ENCODE results near the gene NOL9.
"Not testable (repeated sequence)": the region's sequence is repeated elsewhere in the genome, so short reads cannot be mapped to it uniquely, and the experiment has no call there.

The NOL9 gene

GRCh38 chr1:6570987-6571386 lies 16.7 kb upstream of the NOL9 start:
- no peak for DNase-seq

GRCh38 chr1:6570100-6570499 lies 15.8 kb upstream of the NOL9 start:
- DNase-seq, result no peak

GRCh38 chr1:6569033-6569432 lies 14.7 kb upstream of the NOL9 start:
- DNase-seq, result no peak

GRCh38 chr1:6560267-6560666 lies 6.0 kb upstream of the NOL9 start:
- no peak for DNase-seq

DNA sequence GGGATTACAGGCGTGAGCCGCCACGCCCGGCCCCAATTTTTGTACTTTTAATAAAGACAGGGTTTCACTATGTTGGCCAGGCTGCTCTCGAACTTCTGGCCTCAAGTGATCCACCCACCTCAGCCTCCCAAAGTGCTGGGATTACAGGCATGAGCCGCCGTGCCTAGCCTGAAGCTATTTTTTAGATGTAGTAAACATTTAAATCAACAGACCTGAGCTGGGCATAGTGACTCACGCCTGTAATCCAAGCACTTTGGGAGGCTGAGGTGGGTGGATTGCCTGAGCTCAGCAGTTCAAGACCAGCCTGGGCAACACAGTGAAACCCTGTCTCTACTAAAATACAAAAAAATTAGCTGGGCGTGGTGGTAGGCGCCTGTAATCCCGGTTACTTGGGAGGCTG lies 4.8 kb upstream of the NOL9 start:
- not testable (repeated sequence) for DNase-seq

DNA sequence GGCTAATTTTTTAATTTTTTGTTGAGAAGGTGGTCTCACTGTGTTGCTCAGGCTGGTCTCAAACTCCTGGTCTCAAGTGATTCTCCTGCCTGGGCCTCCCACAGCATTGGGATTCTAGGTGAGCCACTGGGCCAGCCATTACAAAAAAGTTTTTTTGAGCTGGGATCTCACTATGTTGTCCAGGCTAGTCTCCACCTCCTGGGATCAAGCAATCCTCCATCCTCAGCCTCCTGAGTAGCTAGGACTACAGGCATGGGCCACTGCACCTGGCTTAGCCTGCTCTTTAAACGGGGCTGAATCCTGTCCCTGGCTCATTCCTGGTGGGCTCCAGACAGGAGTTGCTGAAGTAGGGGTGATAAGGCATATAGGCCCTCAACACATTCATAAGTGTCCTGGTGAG lies 3.3 kb upstream of the NOL9 start:
- no peak for DNase-seq

- no peak for DNase-seq
These were observed 830 bp upstream of the NOL9 start, which contains the start of gene TAS1R1 for GRCh38 chr1:6554907-6555778. Gene TAS1R1 (plus strand): TSS chr1:6555307. CDS start chr1:6555374, 67 bp downstream.

- no peak for DNase-seq
These were observed 7.0 kb downstream of the NOL9 start for GRCh38 chr1:6547301-6547700.

DNA sequence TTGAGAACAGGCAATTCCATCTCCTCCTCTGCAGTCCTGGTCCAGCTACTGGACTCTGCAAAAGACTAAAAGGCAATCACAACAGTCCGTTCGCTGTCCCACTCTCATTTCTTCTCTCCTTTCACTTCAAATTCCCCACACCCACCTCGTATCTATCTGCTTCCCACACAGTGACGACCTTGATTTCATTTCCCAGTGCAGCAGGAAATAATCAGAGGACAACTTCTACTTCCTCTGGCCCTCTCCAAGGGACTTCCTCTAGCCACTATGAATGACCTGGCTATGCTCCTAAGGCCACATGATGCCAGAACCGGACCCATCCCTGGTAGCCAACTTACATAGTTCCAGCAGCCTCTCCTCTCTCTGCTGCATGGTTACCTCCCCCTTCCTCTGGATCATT lies 8.0 kb downstream of the NOL9 start:
- DNase-seq, result no peak

GRCh38 chr1:6545276-6546112 lies 8.8 kb downstream of the NOL9 start:
- no peak for DNase-seq

DNA sequence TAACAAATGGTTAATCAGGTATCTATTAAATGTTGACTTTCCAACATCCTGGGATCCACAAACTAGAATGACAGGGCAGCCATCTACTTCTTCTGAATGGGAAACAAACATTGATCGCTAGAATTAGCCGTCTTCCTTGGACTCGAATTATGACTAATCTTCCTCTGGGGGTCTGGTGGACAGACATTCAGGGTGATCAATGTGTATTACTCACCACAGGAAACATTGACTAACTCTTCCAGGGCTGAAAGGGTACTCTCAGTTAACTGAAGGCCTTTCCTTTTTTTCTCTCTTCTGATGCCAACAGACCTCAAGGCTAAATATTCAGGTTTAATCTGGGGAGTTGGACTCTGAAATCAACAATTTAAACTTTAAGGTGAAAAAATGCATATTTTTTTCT lies 9.5 kb downstream of the NOL9 start:
- DNase-seq, result no peak

DNA sequence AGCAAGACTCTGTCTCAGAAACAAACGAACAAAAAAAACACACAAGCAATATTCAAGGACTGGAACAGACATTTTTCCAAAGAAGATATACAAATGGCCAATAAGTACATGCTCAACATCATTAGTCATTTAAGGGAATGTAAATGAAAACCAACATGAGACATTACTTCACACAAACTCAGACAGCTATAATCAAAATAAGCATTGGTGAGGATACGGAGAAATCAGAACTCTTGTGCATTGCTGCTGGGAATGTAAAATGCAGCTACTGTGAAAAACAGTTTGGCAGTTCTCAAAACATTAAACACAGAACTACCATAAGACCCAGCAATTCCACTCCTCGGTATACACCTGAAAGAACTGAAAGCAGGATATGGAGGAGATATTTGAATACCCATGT lies 15.4 kb downstream of the NOL9 start:
- no peak for DNase-seq

GRCh38 chr1:6536291-6536690 lies 18.0 kb downstream of the NOL9 start:
- no peak for DNase-seq

DNA sequence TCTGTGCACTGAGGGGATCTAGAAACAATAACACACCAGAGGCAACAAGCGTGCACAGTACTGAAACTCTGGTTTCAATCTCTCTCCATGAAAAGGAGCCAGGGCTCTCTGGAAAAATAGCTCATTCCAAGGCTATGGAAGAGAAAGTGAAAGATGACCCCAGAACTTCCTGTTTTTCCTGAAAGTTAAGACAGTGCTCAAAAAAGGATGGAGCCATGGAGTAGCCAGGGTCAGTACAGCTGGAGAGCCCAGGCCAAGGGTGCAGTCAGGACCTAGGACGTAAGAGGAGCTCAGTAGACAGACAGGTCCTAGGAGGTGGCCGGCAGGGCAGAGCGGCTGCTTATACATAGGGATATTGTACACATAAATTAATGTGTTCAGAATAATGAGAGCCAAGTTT lies 19.1 kb downstream of the NOL9 start:
- DNase-seq, result no peak

DNA sequence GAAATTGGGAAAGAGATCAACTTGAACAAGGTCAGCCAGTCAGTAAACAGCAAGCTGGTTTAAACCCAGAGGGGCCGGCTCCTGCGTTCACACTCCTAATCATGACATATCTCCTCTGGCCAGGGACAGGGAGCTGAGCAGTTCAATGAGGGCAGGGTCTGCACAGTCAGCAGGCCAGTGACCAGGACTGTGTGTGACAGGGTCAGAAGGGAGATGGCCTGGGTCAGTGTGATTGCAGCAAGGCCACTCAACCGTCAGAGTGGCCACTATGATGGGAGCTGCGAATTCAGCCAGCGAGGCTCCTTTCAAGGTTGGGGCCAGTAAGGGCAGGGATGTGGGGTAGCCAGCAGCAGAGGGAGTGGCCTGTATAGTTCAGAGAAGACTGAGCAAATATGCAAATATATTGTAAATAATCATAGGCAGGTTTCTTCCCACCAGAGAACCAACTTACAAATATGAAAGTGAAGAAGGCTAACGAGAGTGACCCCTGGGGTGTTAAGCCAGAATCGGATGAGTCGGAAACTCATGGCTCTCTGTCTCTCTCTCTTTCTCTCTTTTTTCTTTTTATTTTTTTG lies 20.0 kb downstream of the NOL9 start:
- no peak for DNase-seq

GRCh38 chr1:6531996-6532395 lies 22.3 kb downstream of the NOL9 start:
- DNase-seq, result no peak

DNA sequence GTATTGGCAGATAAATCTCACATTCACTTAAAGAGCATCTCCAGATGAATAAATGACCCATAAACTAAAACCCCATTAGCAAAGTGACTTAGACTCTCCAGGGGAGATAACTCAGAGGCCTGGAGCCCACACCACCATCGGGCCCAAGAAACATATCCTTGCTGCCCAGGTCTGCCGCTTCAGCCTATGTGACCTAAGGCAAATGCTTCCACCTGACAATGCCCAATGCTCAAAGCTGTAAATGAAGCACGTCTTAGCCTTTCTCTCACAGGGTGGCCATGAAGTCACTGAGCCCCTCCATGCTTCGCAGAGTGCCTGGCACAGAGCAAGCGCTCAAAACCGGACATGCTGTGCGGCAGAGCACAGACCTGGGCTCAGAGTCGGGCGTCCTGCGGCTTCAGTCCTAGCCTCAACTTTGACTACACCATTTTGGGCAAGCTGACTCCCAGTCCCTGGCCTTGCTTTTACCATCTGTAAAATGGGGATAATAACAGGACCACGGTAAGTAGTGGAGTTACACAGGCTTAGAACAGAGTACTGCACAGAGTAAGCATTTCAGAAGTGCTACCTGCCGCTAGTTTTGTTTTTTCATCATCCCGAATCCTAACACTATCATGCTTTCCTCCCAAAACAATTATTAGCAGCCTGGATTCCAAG lies 23.7 kb downstream of the NOL9 start:
- no peak for DNase-seq

DNA sequence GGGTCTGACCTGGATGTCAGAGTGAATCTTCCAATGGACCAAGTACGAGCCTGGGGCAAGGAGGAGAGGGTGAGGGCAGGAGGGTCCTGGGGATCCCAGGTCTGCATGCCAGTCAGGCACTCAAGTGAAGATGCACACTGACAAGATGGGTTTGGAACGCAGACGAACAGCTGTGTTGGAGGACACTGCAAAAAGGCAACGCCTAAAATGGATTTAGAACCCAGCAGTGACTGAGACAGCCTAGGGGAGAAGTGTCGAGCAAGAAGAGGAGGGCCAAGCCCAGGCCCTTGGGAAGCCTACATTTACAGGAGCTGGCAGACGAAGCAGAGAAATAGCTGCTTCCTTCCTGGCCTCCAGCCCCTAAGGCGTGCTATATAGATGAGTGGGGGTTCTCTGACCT lies 25.8 kb downstream of the NOL9 start:
- no peak for DNase-seq

DNA sequence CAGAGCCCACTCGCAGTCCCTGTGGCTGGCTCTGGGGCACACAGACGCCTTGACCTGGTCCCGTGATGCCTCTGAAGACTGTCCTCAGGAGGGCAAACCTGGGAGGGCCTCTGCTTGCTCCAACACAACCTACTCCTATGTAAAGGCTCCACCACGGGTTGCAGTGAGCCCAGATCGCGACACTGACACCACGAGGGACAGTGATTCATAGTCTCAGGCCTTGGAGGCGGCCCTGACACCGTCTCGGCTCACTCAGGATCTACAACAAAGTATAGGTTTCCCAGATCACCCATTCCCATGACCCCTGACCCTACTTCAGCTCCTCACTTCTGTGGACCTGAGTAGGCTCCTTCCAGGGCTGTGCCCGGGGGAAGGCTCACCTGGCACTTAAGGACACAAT lies 28.0 kb downstream of the NOL9 start:
- no peak for DNase-seq

DNA sequence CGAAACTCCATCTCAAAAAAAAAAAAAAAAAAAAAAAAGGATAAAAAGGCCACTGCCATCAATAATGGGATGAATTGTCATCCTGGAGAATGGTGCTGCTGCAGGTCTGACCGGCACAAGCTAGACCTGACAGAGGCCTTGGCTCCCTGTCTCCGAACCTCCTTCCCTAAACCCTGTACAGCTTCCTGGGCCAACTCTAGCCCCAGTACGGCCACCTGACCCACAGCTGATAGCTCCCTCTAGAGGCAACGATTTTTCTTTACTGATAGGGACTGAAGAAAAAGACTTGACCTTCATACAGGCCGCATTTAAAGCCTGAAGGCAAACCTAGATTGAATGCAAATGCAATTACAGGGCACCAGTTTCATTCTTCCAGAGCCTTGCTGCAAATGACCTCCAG lies 30.7 kb downstream of the NOL9 start:
- DNase-seq, result no peak

GRCh38 chr1:6521536-6521935 lies 32.8 kb downstream of the NOL9 start:
- DNase-seq, result no peak

GRCh38 chr1:6519935-6520671 lies 34.2 kb downstream of the NOL9 start:
- DNase-seq, result no peak
